ENCODE measurements around the gene GATA6. TPM values are rescaled to one million over a fixed set of nuclear protein-coding genes. Genes with fewer than 3 reads are reported as not detected.

GATA6 gene
- total and polyA plus RNA-seq, 7 donors, result 0.27 to 0.92 (median 0.53) TPM

GRCh38 chr18:22163416-22164161 lies 5.8 kb upstream of the GATA6 start:
- no peak overlapping the region for H3K4me3 ChIP-seq

GRCh38 chr18:22164337-22165048 lies 4.9 kb upstream of the GATA6 start:
- intact Hi-C loops (cut with DNase I), result no loop called here
- no peak for TF ChIP-seq CTCF (IDR thresholded peaks at IDR 0.05)
- no peak overlapping the region for H3K27ac ChIP-seq
- peaks cover 19 to 87% (median 41%) of the 10 kb centered on the region in 3 donors for H3K27me3 ChIP-seq (ENCODE audit: insufficient read depth in 3 of 3, low read length in 2 of 3)
- H3K9me3 ChIP-seq, result no peaks in the 10 kb centered on the region
- ATAC-seq (no peak), DNase-seq (no peak)
- peak overlapping the region; percentile 30 for H3K4me3 ChIP-seq
- WGBS, 3 donors, result 23 to 37% (median 26%) methylated on average over 16 of the region's 16 CpGs
- H3K36me3 ChIP-seq (ENCODE audit: insufficient read depth in 1 of 2, low read depth in 1 of 2), result no peaks in the 10 kb centered on the region
- peaks cover 7% of the 10 kb centered on the region for H3K4me1 ChIP-seq

More at GRCh38 chr18:22163416-22164161, 5.8 kb upstream of the GATA6 start:
- ATAC-seq (no peak), DNase-seq (no peak)
- WGBS, 3 donors, result 42 to 55% (median 50%) methylated on average over 8 of the region's 8 CpGs
- no peaks in the 10 kb centered on the region for H3K36me3 ChIP-seq (ENCODE audit: insufficient read depth in 1 of 2, low read depth in 1 of 2)
- intact Hi-C loops (cut with DNase I), result no loop called here
- H3K27me3 ChIP-seq (ENCODE audit: insufficient read depth in 3 of 3, low read length in 2 of 3), result peaks cover 19 to 89% (median 39%) of the 10 kb centered on the region in 3 donors
- no peak overlapping the region for H3K27ac ChIP-seq
- peaks cover 2% of the 10 kb centered on the region for H3K4me1 ChIP-seq
- no peaks in the 10 kb centered on the region for H3K9me3 ChIP-seq
- no peak for TF ChIP-seq CTCF (IDR thresholded peaks at IDR 0.05)

GRCh38 chr18:22165049-22165602 lies 4.3 kb upstream of the GATA6 start:
- Histone ChIP-seq H3K36me3 (ENCODE audit: insufficient read depth in 1 of 2, low read depth in 1 of 2) (no peaks in the 10 kb centered on the region), H3K4me3 (peak overlapping the region; percentile 30), H3K27me3 (ENCODE audit: insufficient read depth in 3 of 3, low read length in 2 of 3) (peaks cover 19 to 92% (median 47%) of the 10 kb centered on the region in 3 donors), H3K9me3 (no peaks in the 10 kb centered on the region), H3K4me1 (peaks cover 7% of the 10 kb centered on the region), H3K27ac (no peak overlapping the region)
- TF ChIP-seq CTCF (IDR thresholded peaks at IDR 0.05), result no peak
- ATAC-seq, result no peak
- 11 to 17% (median 13%) methylated on average over 43 to 50 of the region's 50 CpGs for WGBS, 3 donors
- no peak for DNase-seq
- intact Hi-C loops (cut with DNase I), result no loop called here

- DNase-seq (no peak), ATAC-seq (no peak)
- Histone ChIP-seq H3K4me1 (peaks cover 7% of the 10 kb centered on the region), H3K27me3 (ENCODE audit: insufficient read depth in 3 of 3, low read length in 2 of 3) (peaks cover 19 to 96% (median 47%) of the 10 kb centered on the region in 3 donors), H3K9me3 (no peaks in the 10 kb centered on the region), H3K27ac (no peak overlapping the region), H3K4me3 (no peak overlapping the region), H3K36me3 (ENCODE audit: insufficient read depth in 1 of 2, low read depth in 1 of 2) (no peaks in the 10 kb centered on the region)
- 7 to 10% (median 9%) methylated on average over 49 to 57 of the region's 57 CpGs for WGBS, 3 donors
- TF ChIP-seq CTCF (IDR thresholded peaks at IDR 0.05), result no peak
- intact Hi-C loops (cut with DNase I), result no loop called here
Measured at GRCh38 chr18:22165603-22166068, 3.8 kb upstream of the GATA6 start.
